SK-N-SH treated with all-trans-retinoic acid at 6 μM for 48 hours (cell line): ENCODE measurements around the gene BUD13.

Experiments used
- ARNTL ChIP-seq: fragments of 450-650 bp; formaldehyde crosslinking; IDR thresholded peaks from 2 replicates; pipeline ENCODE4 v1.5.0; 2020; ENCODE audit warnings: low read depth, mild to moderate bottlenecking, moderate library complexity, borderline replicate concordance
- CREB5 ChIP-seq: fragments of 250-450 bp; sonication (Bioruptor Pico); IDR thresholded peaks from 2 replicates; pipeline ENCODE4 v1.5.1; 2020; ENCODE audit warnings: low read depth, mild to moderate bottlenecking, moderate library complexity
- CSDC2 ChIP-seq: fragments of 250-450 bp; sonication (Bioruptor Pico); IDR thresholded peaks from 2 replicates; pipeline ENCODE4 v1.5.0; 2020; ENCODE audit warnings: mild to moderate bottlenecking, moderate library complexity
- GLIS3 ChIP-seq: fragments of 250-450 bp; sonication (Bioruptor Pico); IDR thresholded peaks from 2 replicates; pipeline ENCODE4 v1.5.0; 2020; ENCODE audit warnings: mild to moderate bottlenecking, moderate library complexity
- PATZ1 ChIP-seq: fragments of 250-450 bp; sonication (Bioruptor Pico); IDR thresholded peaks from 2 replicates; pipeline ENCODE4 v1.8.0; 2020; ENCODE audit warnings: mild to moderate bottlenecking, moderate library complexity, borderline replicate concordance
- PPARA ChIP-seq: fragments of 250-450 bp; sonication (Bioruptor Pico); IDR thresholded peaks from 2 replicates; pipeline ENCODE4 v1.5.0; 2020; ENCODE audit warnings: mild to moderate bottlenecking, borderline replicate concordance
- RARB ChIP-seq: fragments of 250-450 bp; sonication (Bioruptor Pico); IDR thresholded peaks from 2 replicates; pipeline ENCODE4 v1.8.0; 2021; ENCODE audit warnings: mild to moderate bottlenecking, moderate library complexity
- TCF4 ChIP-seq: fragments of 250-450 bp; sonication (Bioruptor Pico); IDR thresholded peaks from 2 replicates; pipeline ENCODE4 v1.8.0; 2021; ENCODE audit warnings: mild to moderate bottlenecking, moderate library complexity, borderline replicate concordance
- ZFP3 ChIP-seq: fragments of 250-450 bp; sonication (Bioruptor Pico); IDR thresholded peaks from 2 replicates; pipeline ENCODE4 v1.5.0; 2020; ENCODE audit warnings: mild to moderate bottlenecking, moderate library complexity
- ZNF565 ChIP-seq: fragments of 450-650 bp; formaldehyde crosslinking; conservative IDR thresholded peaks from 2 replicates; pipeline ENCODE4 v1.5.0; 2020; ENCODE audit warnings: low read depth, mild to moderate bottlenecking, moderate library complexity

GRCh38 chr11:116797816-116798215, 25.0 kb upstream of the BUD13 start:
- TF ChIP-seq TCF4 (CRISPR knock-in tag) (no peak), GLIS3 (CRISPR knock-in tag) (no peak), CREB5 (CRISPR knock-in tag) (no peak), PATZ1 (CRISPR knock-in tag) (no peak), ARNTL (CRISPR knock-in tag) (no peak), CSDC2 (no peak), ZFP3 (CRISPR knock-in tag) (no peak), RARB (CRISPR knock-in tag) (no peak), PPARA (CRISPR knock-in tag) (no peak), ZNF565 (CRISPR knock-in tag) (no peak)
